Left cardiac atrium (tissue), 4 donors: ENCODE measurements around the gene SNORC. TPM values are rescaled to one million over a fixed set of nuclear protein-coding genes. Genes with fewer than 3 reads are reported as not detected.
"Not testable (repeated sequence)": the region's sequence is repeated elsewhere in the genome, so short reads cannot be mapped to it uniquely, and the experiment has no call there.

Source experiments
- ATAC-seq, 2 donors: fragments of 200-7000 bp; cut with Tn5 transposase; one replicate each; pipeline ENCODE4 v1.9.1; 2020; ENCODE audit warnings: mild to moderate bottlenecking in 2 of 2, moderate library complexity in 2 of 2
- DNase-seq: peaks from one replicate; pipeline ENCODE4 v3.0.0-alpha.2; 2020
- intact Hi-C, 2 donors: fragments of 100-400 bp; cut with DNase I; formaldehyde crosslinking; loops; one replicate each; pipeline versions ENCODE4 v1.14.1 to v1.15.1; 2022 to 2023
- long read RNA-seq: library from polyadenylated mRNA; unstranded; transcript quantifications from one replicate; pipeline ENCODE4 v2.0.0, GENCODE V29; 2021
- total RNA-seq, 2 donors: library from RNA; stranded (reverse); fragmentation: NEBNext Ultra II Directional; extraction: Animal tissue kit (Norgen Biotek cat#: 25700); gene quantifications; one replicate each; pipeline ENCODE4 v1.2.1, GENCODE V29; 2021
- donor health status: DM: no; HTN: yes; CAD: no.
- donor health status: DM: no; HTN: yes; CAD: no; lungs with severe emphysema.
- donor health status: DM: yes; HTN: yes; CAD: no.
- donor health status: Dilated cardiomyopathy.

The SNORC gene
- total RNA-seq, result 1 to 10 TPM in 1 of 2 donors, under 1 TPM in 1; 0.77 to 1.2 TPM
- long read RNA-seq, partial matches to known transcripts, result 0 of 1 reads
- long read RNA-seq, other reads (novel, unspliced or antisense), result 1 of 1 reads

GRCh38 chr2:232870018-232870765, at the start of gene SNORC:
Gene SNORC, plus strand, starts transcription at chr2:232870264. Its CDS starts 78 bp downstream, at chr2:232870342.
- intact Hi-C loops, result loop anchor here in 1 of 2 donors (10.0 kb wide), 1 partner anchor 185 kb away; no protein-coding TSS in a partner anchor
- ATAC-seq (no peak), DNase-seq (no peak)

GRCh38 chr2:232829988-232830387, 40.1 kb upstream of the SNORC start:
- intact Hi-C loops, result no loop called here
- ATAC-seq (no peak), DNase-seq (no peak)

GRCh38 chr2:232831496-232831895, 38.6 kb upstream of the SNORC start:
- ATAC-seq (no peak), DNase-seq (no peak)
- intact Hi-C loops, result no loop called here

- intact Hi-C loops, result no loop called here
- no peak for DNase-seq
- ATAC-seq, result peak; percentile 65 to 75
Observed at GRCh38 chr2:232833830-232834229, 36.2 kb upstream of the SNORC start.

GRCh38 chr2:232835687-232836208, 34.3 kb upstream of the SNORC start:
- peak; percentile 46 to 56 for ATAC-seq
- intact Hi-C loops, result no loop called here
- DNase-seq, result peak; percentile 30

- DNase-seq (no peak), ATAC-seq (no peak)
- intact Hi-C loops, result no loop called here
Observed at GRCh38 chr2:232836934-232837333, 33.1 kb upstream of the SNORC start.

GRCh38 chr2:232838406-232838874, 31.6 kb upstream of the SNORC start:
- ATAC-seq (no peak), DNase-seq (no peak)
- intact Hi-C loops, result no loop called here

- intact Hi-C loops, result no loop called here
- ATAC-seq (peak in 1 of 2 donors; percentile 33), DNase-seq (peak; percentile 38)
Observed at GRCh38 chr2:232839411-232840079, 30.5 kb upstream of the SNORC start.

GRCh38 chr2:232842689-232843088, 27.4 kb upstream of the SNORC start:
- DNase-seq (no peak), ATAC-seq (peak in 1 of 2 donors; percentile 32)
- intact Hi-C loops, result no loop called here

GRCh38 chr2:232843834-232844233, 26.2 kb upstream of the SNORC start:
- DNase-seq, result no peak
- intact Hi-C loops, result no loop called here

GRCh38 chr2:232846055-232846454, 24.0 kb upstream of the SNORC start:
- intact Hi-C loops, result no loop called here
- ATAC-seq (no peak), DNase-seq (no peak)

More at GRCh38 chr2:232843834-232844233, 26.2 kb upstream of the SNORC start:
- no peak for ATAC-seq

GRCh38 chr2:232850039-232850438, 20.0 kb upstream of the SNORC start:
- ATAC-seq (no peak), DNase-seq (no peak)
- intact Hi-C loops, result loop anchor here (5.0 to 10.0 kb wide), 3 partner anchors 205 to 402 kb away; partner anchors contain the start of gene ATG16L1 (in 1 of the 2)

- not testable (repeated sequence) for ATAC-seq, DNase-seq
- intact Hi-C loops, result loop anchor here (5.0 to 10.0 kb wide), 3 partner anchors 203 to 400 kb away; partner anchors contain the start of gene ATG16L1 (in 1 of the 2)
Observed at GRCh38 chr2:232852081-232852480, 18.0 kb upstream of the SNORC start.

- ATAC-seq (no peak), DNase-seq (no peak)
- intact Hi-C loops, result loop anchor here (5.0 to 10.0 kb wide), 3 partner anchors 202 to 400 kb away; partner anchors contain the start of gene ATG16L1 (in 1 of the 2)
Observed at GRCh38 chr2:232852676-232853075, 17.4 kb upstream of the SNORC start.

GRCh38 chr2:232854082-232854481, 16.0 kb upstream of the SNORC start:
- DNase-seq, result peak; percentile 65
- ATAC-seq, result peak in 1 of 2 donors; percentile 42
- intact Hi-C loops, result loop anchor here (5.0 to 10.0 kb wide), 3 partner anchors 201 to 398 kb away; partner anchors contain the start of gene ATG16L1 (in 1 of the 2)

- intact Hi-C loops, result loop anchor here (10.0 kb wide), 2 partner anchors 198 to 388 kb away; no protein-coding TSS in a partner anchor
- DNase-seq (no peak), ATAC-seq (no peak)
Observed at GRCh38 chr2:232857158-232857563, 12.9 kb upstream of the SNORC start.

GRCh38 chr2:232859385-232859916, 10.6 kb upstream of the SNORC start:
- intact Hi-C loops, result loop anchor here (10.0 kb wide), 2 partner anchors 195 to 385 kb away; no protein-coding TSS in a partner anchor
- no peak for ATAC-seq

GRCh38 chr2:232860593-232861241, 9.3 kb upstream of the SNORC start:
- no peak for ATAC-seq
- DNase-seq, result no peak
- intact Hi-C loops, result no loop called here

More at GRCh38 chr2:232859385-232859916, 10.6 kb upstream of the SNORC start:
- DNase-seq, result no peak
